HuH-7 (cell line): Measurements from ENCODE around the gene UBC.

Experiments used
- DNase-seq: peaks from one replicate; pipeline ENCODE4 v3.0.0; 2011; ENCODE audit warnings: low spot score

The UBC gene

DNA sequence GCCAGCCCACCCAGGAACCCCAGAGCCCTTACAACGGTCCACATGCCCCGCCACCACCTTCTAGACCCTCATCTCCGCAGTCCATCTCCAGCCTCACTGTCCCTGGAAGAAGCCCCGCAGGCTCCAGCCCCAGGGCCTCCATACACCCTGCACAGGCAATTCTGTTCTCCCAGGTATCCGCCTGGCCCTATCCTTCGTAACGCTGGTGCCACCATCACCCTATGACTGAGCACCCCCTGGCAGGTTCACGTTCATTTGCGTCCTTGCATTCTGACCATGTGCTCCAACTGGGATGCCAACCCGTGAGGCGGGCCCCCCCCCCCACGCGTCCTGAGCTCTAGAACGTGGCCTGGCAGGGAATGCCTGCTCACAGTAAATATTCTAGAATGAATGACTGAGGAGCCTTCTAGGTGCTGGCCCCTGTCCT is 50.1 kb downstream of the UBC start:
- no peak for DNase-seq

DNA sequence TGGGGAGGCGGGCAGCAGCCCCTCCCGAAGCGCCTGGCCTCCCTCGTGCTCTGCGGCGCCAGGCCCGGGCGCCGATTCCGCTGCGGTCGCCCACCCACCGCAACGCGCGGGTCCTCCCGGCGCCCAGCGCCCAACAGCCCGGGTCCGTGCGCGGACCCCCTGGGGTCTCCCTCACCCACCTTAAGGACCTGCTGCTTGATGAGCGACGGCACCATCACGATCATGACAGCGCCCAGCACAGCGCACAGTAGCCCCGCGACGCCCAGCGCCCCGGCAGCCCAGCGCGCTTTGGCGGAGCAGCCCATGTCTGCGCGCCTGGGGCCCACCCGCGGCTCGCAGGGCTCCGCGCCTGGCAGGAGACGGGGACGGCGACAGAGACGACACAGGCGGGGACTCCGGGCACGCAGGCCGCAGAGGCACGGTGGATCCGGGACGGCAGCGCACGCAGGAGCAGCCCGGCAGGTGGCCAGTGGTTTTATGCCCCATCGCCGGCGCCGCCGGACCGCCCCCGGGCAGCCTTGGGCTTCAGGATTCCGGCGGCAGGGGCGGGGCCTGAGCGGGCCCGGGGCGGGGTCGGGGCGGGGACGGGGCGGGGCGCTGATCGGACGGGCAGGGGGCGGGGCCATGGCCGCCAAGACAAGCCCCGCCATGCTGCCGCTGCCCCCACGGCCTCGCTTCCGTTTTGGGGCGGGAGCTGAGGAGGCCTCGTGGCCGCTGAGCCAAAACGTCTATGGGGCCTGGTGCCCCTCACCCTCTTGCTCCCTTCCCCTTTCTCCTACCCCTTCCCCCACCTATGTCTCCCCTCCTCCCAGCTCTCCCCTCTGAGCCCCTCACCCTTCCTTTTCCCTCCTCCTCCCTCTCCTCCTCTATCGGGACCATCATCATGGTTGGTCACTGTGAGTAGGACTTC is 50.8 kb downstream of the UBC start, which contains the start of gene SCARB1:
Gene SCARB1 (minus strand): TSS at position 449 of the 910 bp plus-strand sequence. CDS start 144 bp downstream, at position 305.
- DNase-seq, result peak; percentile 82

DNA sequence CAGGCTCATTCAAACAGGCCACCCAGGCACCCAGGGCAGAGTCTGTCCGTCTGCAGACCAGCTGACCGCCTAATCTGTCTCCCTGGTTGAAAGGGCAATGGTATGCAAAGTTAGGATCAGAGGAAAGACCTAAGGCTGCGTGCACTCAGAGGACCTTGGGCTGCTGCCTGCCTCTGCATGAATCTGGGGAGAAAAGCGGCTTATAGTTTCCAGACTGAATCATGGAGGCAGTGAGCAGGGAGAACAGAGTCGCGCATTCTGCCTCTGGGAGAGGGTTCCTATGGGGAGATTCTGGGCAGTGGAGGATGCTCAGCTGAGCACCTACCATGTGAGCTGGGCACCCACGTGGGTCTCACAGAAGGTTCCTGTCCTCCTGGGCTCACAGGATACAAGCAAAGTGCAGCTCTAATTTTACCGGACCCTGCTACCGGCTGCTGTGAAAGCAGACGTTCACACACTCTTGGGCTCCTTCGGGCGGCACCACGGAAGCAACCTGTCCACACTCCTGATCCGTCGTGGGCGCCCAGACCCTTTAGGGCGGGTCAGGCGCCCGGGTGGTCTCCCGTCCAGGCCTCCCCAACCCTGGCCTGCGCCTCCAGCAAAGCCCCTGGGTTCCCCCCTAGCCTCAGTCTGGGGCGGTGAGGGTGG is 51.6 kb downstream of the UBC start:
- DNase-seq, result peak; percentile 36

DNA sequence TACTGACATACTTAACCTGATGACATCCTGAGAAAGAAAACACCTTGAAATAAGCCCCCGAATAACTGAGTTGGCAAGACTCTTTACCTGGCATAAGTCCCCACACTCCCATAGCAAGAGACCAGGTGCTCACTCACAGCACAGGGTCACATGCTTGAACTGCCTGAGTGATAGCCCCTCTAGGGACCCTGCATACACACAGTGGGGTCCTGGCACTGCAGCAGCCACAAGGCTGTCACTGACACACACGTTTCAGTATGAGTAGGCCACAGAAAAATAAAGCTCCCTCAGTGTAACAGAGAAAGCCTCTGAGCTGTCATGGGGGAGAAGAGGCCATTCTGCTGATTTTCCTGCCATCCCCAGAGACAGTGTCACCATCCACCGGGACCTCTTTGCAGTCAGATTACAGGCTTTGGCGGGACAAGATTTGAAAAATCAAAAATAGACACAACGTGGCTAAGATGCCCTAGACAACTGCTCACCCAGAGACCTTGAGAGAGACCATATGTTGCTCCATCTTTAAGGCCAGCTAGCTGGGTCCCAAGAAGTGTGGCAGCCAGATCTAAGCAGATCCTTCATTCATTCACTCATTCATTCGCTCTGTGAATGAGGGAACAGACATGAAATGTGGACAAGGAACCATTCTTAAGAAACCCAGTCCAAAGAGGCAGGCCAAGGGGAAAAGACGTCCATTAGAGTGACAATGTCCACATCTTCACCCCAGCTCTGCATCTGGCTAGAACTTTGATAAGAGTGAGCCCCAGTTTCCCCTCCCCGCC is 52.4 kb downstream of the UBC start:
- no peak for DNase-seq
